Fibroblast of pulmonary artery (primary cell): ENCODE measurements around the gene PCDHAC2.

Experiments
- DNase-seq: peaks from one replicate; pipeline ENCODE4 v3.0.0-alpha.2; 2010; ENCODE audit warnings: low read depth
- H3K4me3 ChIP-seq: replicated peaks from 2 replicates; pipeline ENCODE4 v1.5.1; 2011; ENCODE audit warnings: low read depth, mild to moderate bottlenecking, control low read depth, low read length, moderate library complexity
- TF ChIP-seq, protein P1 (sequence below): IDR thresholded peaks from 2 replicates; pipeline ENCODE4 v1.5.1; 2011; ENCODE audit warnings: mild to moderate bottlenecking, control low read depth, low read length, inconsistent platforms; ENCODE audit errors: missing control alignments

PCDHAC2 gene

DNA sequence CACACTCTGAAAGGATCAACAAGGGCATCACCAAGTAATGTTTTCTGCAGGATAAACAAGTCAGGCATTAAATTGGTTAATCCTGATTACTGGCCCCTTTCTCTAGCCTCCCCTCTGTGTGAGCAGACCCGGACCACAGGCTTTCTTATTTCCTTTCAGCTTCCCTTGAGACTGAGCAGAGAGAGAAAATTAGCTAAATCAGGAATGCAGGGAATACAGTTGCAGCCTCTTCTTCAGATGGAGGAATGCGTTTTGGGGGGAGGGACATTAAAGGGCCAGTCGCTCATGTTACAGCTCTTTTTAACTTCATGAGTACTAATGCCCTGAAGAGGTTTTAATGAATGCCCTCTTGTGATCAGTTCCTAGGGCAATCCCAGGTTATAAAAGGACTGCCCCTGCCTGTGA is 19.8 kb downstream of the PCDHAC2 start:
- no peak overlapping the region for H3K4me3 ChIP-seq
- DNase-seq, result no peak
- TF ChIP-seq, protein P1, sequence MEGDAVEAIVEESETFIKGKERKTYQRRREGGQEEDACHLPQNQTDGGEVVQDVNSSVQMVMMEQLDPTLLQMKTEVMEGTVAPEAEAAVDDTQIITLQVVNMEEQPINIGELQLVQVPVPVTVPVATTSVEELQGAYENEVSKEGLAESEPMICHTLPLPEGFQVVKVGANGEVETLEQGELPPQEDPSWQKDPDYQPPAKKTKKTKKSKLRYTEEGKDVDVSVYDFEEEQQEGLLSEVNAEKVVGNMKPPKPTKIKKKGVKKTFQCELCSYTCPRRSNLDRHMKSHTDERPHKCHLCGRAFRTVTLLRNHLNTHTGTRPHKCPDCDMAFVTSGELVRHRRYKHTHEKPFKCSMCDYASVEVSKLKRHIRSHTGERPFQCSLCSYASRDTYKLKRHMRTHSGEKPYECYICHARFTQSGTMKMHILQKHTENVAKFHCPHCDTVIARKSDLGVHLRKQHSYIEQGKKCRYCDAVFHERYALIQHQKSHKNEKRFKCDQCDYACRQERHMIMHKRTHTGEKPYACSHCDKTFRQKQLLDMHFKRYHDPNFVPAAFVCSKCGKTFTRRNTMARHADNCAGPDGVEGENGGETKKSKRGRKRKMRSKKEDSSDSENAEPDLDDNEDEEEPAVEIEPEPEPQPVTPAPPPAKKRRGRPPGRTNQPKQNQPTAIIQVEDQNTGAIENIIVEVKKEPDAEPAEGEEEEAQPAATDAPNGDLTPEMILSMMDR, result no peak

DNA sequence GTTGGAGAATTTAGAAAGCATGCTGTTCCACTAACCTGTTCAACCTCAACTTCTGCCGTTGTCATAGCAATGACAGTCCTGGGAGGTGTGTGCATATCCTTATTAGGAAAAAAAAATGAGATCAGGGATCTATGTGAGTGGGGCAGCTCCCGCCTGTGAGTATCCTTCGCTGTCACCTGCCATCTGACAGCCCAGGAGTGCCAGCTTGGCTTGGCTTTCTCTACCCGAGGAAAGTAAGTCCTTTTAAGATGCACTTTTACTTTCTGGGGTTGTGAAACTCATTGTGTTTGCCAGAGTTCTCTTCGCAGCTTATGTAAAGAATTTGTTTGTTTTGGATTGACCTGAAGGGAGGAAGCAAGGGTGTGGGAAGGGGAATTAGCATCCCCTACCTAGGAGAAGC is 21.8 kb downstream of the PCDHAC2 start:
- H3K4me3 ChIP-seq, result no peak overlapping the region
- DNase-seq, result no peak
- TF ChIP-seq, protein P1, result no peak

DNA sequence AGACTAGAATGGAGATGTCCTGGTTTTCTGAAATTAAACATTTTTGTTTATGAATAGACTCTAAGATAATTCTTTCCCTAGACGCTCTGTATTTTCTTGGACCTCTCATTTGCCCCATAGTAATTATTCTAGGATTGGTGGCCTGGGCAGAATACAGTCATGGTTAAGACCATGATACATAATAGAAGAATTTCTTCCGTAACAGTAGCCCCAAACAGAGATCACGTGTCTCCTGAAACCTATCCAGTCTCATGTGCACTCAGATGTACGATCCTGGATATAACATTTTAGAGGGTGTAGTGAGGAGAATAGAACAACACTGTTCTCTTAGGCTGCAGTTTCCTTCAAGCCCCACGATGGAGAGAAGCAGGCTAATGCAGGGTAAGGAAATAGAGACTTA is 22.3 kb downstream of the PCDHAC2 start:
- TF ChIP-seq, protein P1, result no peak

DNA sequence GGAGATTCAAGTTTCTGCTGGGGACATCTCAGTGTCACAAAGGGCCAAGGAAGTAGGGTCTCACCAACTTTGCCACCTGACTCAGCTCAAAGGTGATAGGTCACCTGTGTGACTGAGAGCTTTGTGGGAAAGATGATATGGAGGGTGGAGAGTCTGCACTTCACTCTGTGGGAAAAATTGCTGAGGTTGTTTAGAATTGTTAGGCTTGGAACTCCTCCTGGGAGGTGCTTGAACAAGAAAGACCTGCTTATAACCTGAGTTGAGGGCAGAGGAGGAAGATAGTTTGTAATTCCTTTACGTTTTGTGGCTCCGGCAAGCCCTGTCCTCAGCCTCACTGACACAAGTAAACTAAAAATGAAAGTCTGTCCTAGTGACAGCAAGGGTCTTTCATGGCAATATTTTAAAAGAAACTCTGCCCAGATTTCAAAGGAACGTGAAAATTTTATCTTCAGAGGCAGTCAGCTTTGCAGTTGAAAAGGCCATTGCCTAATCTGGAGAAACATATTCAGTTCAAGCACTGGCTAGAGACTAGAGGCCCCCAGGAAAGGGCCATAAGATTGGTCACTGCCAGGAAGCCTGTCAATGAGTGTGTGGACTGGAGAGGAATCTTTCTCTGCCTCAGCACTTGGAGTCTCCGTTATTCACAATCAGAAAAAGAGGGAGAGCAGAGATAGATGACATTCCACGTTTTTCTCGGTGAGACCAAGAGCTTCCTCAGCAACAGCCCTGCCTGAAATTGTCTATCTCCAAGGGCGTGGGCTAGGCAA is 23.2 kb downstream of the PCDHAC2 start:
- H3K4me3 ChIP-seq, result no peak overlapping the region
- DNase-seq, result no peak
- TF ChIP-seq, protein P1, result no peak

More for the DNA sequence above, 22.3 kb downstream of the PCDHAC2 start:
- no peak for DNase-seq
- H3K4me3 ChIP-seq, result no peak overlapping the region

DNA sequence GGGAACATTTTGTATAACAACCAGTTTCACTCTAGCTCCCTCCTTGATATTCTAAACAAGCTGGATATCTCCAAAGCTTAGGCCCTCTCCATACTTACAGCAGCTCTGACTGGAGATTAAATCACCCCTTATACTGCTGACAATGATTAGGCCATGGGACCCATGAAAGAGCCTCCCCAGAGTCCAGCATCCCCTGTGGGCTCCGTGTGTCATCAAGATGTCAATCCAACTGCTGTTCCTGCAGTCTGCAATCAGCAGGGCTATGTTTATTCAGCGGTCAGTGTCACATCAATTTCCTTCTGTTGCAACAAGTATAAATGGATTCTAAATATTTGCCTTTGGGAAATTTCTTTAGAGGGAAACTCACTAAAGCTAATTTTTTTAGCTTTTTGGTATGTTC is 26.6 kb downstream of the PCDHAC2 start:
- no peak overlapping the region for H3K4me3 ChIP-seq
- TF ChIP-seq, protein P1, result no peak
- no peak for DNase-seq

DNA sequence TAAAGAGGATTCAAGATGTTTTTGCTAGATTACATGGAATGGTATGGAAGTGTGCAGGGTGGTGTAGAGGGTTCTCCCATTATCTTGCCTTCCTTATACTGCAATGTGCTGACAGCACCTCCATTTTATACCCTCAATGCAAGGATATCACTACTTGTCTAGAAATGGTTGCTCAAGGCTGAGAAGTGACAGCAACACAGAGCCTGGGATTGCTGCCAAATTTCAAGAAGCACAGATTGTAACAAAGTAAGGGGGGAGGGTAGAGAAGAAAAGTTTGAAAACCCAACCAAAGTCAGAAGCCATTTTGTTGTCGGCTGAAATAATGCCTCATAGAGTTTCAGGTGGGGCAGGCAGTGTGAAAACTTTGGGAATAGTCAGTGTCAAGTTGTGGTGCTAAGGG is 29.8 kb downstream of the PCDHAC2 start:
- no peak overlapping the region for H3K4me3 ChIP-seq
- TF ChIP-seq, protein P1, result no peak
- DNase-seq, result peak; percentile 8

DNA sequence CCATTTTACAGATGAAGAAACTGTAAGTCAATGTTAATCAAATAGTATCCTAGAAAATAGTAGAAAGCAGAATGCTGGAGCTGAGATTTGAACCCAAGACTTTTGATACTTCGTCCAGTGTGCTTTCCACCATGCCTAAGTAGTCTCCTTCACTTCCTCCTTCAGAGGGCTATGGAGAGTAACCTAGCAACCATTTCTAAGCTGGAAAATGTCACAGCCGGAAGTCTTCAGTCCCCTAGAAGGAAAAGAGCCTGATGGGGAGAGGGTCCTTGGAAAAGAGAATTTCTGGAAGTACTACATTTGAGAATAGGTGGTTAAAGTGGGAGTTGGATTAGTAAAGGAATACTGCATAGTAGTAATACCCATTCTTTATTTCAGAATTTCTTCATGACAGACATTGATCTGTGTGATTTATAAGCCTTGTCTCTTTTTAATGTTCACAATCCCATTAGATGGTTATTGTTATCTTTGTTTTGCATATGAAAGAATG is 32.7 kb downstream of the PCDHAC2 start:
- H3K4me3 ChIP-seq, result no peak overlapping the region
- DNase-seq, result no peak
- TF ChIP-seq, protein P1, result no peak
